ENCODE results near the gene GIN1.

- TF ChIP-seq CTCF (conservative IDR thresholded peaks at IDR 0.05 in 1 of 2, IDR thresholded peaks at IDR 0.05 in 1 of 2; ENCODE audit: low read depth in 1 of 2, low read length in 2 of 2) (no peak), EZH2 (IDR thresholded peaks at IDR 0.05; ENCODE audit: low read length, missing control alignments) (no peak)
Measured at GRCh38 chr5:103075442-103075841, 44.5 kb downstream of the GIN1 start.
